GM12875 (cell line): ENCODE data around the gene ALDH3A2.
"Not testable (repeated sequence)": the region's sequence is repeated elsewhere in the genome, so short reads cannot be mapped to it uniquely, and the experiment has no call there.

Experiments
- H3K4me3 ChIP-seq: one replicate; pipeline ENCODE4 v1.5.1; 2011; ENCODE audit warnings: low read depth, low read length, control low read depth
- CTCF ChIP-seq: IDR thresholded peaks from 2 replicates; pipeline ENCODE4 v1.5.1; 2011; ENCODE audit warnings: low read depth, mild to moderate bottlenecking, control low read depth, inconsistent platforms, low read length, moderate library complexity, borderline replicate concordance; ENCODE audit not compliant: insufficient read depth

The ALDH3A2 gene

GRCh38 chr17:19664821-19665181, 16.2 kb downstream of the ALDH3A2 start:
- TF ChIP-seq CTCF, result no peak
- H3K4me3 ChIP-seq, result no peak overlapping the region

GRCh38 chr17:19669680-19670079, 21.1 kb downstream of the ALDH3A2 start:
- not testable (repeated sequence) for H3K4me3 ChIP-seq

- no peak for TF ChIP-seq CTCF
- no peak overlapping the region for H3K4me3 ChIP-seq
These were observed 22.4 kb downstream of the ALDH3A2 start for GRCh38 chr17:19670908-19671307.

- H3K4me3 ChIP-seq, result no peak overlapping the region
- no peak for TF ChIP-seq CTCF
These were observed 22.9 kb downstream of the ALDH3A2 start for GRCh38 chr17:19671433-19671832.

- TF ChIP-seq CTCF, result no peak
These were observed 23.6 kb downstream of the ALDH3A2 start for GRCh38 chr17:19672009-19672750.

GRCh38 chr17:19673623-19674022, 25.1 kb downstream of the ALDH3A2 start:
- no peak overlapping the region for H3K4me3 ChIP-seq
- TF ChIP-seq CTCF, result no peak

More at GRCh38 chr17:19672009-19672750, 23.6 kb downstream of the ALDH3A2 start:
- no peak overlapping the region for H3K4me3 ChIP-seq

GRCh38 chr17:19676896-19677295, 28.3 kb downstream of the ALDH3A2 start:
- TF ChIP-seq CTCF, result no peak
- H3K4me3 ChIP-seq, result no peak overlapping the region
